Measurements from ENCODE around the gene CBX4. TPM values are rescaled to one million over a fixed set of nuclear protein-coding genes. Genes with fewer than 3 reads are reported as not detected.
A peak's percentile ranks its signal among the peaks of the same experiment; 100 is the strongest.

CBX4 gene
- total RNA-seq, 2 donors from 2014 or later = 103 to 110 TPM

DNA sequence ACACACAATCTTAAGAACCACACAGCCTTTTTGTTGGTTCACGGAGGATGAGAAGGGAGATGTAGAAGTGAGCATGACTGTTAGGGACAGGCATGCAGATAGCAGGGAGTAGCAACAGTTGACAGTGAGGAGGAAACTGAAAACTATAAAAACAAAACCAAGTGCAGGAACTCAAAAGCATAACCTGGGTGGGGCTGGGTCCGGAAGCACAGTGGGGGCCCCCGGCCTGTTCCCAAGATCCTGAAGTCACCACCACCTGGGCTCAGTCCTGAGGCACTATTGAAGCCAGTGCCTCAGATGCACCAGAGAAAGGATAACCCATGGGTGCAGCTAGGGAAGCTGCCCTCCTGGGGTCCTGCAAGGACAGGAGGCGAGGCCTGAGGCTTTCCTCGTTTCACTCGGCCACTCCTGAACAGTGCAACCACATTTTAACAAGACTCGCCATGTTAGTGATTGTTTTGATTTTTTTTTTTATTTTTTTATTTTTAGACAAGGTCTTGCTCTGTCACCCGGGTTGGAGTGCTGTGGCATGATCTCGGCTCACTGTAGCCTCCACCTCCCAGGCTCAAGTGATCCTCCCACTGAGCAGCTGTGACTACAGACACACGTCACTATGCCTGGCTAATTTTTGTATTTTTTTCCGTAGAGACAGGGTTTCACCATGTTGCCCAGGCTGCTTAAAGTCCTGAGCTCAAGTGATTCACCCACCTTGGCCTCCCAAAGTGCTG is 27.7 kb upstream of the CBX4 start:
- peaks cover 2% of the 10 kb centered on the region for H3K4me1 Mint-ChIP-seq
- no peaks in the 10 kb centered on the region for H3K9me3 ChIP-seq (ENCODE audit: control insufficient read depth, low read length, poor library complexity, severe bottlenecking)
- H3K27me3 Mint-ChIP-seq = peaks cover 33% of the 10 kb centered on the region
- ATAC-seq (peak; percentile 36), DNase-seq (no peak)
- H3K4me3 Mint-ChIP-seq = no peak overlapping the region
- peaks cover 7% of the 10 kb centered on the region for H3K36me3 Mint-ChIP-seq (ENCODE audit: low read depth)
- peak overlapping the region; percentile 49 for H3K27ac Mint-ChIP-seq

DNA sequence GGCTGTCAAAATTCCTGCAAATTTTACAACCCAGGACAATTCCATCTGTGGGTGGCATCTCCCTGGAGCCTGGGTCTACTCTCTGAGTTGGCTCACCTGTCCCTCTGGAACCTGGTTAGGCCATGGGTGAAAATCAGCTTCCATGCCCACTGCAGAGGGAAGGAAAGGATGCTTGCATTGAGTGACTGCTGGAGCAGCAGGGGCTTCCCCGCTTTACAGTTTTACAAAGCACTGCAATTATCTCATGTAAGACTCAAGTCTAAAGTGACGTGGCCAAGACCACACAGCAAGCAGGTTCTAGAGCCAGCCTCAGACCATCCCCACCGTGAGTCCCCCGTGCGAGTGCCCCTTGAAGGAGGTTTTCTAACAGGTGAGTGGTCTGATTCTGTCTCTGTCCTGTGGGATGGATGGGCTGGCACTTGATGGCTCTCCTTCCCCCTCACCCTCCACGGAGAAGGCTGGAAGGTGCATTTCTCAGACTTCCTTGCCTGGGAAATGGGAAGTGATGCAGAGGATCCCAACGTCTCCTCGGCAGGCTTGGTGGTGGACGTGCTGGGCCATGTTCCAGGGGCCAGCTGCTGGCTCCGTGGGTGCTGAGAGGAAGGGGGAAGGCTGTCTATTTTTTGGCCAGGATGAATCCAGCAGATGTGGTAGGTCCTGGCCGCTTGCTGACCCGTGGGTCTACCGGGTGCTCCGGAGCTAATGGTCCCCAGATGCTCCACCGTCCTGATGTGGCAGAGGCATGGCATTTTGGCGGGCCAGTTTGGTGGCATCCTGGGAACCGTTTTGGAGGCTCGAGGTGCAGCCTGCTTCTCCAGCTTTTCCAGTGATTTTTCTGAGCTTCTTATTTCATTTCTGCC is 26.3 kb upstream of the CBX4 start:
- Mint-ChIP-seq H3K4me1 (peaks cover 2% of the 10 kb centered on the region), H3K36me3 (ENCODE audit: low read depth) (peaks cover 9% of the 10 kb centered on the region), H3K27ac (no peak overlapping the region), H3K4me3 (no peak overlapping the region), H3K27me3 (peaks cover 46% of the 10 kb centered on the region)
- DNase-seq (no peak), ATAC-seq (no peak)
- H3K9me3 ChIP-seq (ENCODE audit: control insufficient read depth, low read length, poor library complexity, severe bottlenecking) = no peaks in the 10 kb centered on the region

DNA sequence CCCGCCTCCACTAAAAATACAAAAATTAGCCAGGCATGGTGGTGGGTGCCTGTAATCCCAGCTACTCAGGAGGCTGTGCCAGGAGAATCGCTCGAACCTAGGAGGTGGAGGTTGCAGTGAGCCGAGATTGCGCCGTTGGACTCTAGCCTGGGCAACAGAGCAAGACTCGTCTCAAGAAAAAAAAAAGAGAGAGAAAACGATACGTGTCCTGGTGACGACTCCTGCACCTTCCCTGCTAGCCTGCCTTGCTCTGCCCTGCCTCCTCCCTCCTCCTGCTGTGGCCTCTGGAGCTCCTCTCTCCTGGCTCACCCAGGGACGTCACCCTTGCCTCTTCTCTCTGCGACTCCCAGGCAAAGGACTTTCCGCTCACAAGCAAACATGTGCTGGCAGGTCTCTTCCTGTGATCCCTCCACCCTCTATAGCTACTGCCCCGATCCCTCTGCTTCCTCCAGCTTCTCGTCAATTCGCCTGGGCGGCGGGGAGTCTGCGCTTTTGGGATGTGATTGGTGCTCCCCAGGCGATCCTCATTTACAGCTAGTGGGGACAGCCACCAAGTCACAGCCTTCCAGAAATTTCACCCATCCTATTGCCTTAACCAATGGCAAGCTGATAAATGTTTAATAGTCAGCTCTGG is 25.5 kb upstream of the CBX4 start:
- Mint-ChIP-seq H3K27ac (no peak overlapping the region), H3K4me1 (peaks cover 2% of the 10 kb centered on the region), H3K4me3 (no peak overlapping the region), H3K36me3 (ENCODE audit: low read depth) (peaks cover 9% of the 10 kb centered on the region), H3K27me3 (peaks cover 46% of the 10 kb centered on the region)
- ATAC-seq = no peak
- DNase-seq = no peak
- no peaks in the 10 kb centered on the region for H3K9me3 ChIP-seq (ENCODE audit: control insufficient read depth, low read length, poor library complexity, severe bottlenecking)

DNA sequence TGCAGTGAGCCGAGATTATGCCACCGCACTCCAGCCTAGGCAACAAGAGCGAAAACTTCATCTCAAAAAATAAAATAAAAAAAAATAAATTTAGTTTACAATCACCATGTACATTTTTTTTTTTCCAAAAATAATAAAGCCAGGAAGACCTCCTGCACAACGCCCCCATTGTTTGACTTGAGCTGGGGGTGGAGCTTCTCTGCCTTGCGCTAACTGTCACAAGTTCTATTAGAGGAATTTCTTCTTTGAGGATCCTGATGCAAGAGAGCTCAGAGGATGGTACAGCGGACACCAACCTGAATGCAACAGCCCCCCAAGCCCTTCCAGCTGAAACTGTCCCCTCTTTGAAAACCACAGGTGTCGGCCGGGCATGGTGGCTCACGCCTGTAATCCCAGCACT is 24.9 kb upstream of the CBX4 start:
- no peaks in the 10 kb centered on the region for H3K9me3 ChIP-seq (ENCODE audit: control insufficient read depth, low read length, poor library complexity, severe bottlenecking)
- peaks cover 46% of the 10 kb centered on the region for H3K27me3 Mint-ChIP-seq
- H3K4me1 Mint-ChIP-seq = peaks cover 2% of the 10 kb centered on the region
- H3K27ac Mint-ChIP-seq = no peak overlapping the region
- peaks cover 9% of the 10 kb centered on the region for H3K36me3 Mint-ChIP-seq (ENCODE audit: low read depth)
- no peak for ATAC-seq
- H3K4me3 Mint-ChIP-seq = no peak overlapping the region
- DNase-seq = no peak

DNA sequence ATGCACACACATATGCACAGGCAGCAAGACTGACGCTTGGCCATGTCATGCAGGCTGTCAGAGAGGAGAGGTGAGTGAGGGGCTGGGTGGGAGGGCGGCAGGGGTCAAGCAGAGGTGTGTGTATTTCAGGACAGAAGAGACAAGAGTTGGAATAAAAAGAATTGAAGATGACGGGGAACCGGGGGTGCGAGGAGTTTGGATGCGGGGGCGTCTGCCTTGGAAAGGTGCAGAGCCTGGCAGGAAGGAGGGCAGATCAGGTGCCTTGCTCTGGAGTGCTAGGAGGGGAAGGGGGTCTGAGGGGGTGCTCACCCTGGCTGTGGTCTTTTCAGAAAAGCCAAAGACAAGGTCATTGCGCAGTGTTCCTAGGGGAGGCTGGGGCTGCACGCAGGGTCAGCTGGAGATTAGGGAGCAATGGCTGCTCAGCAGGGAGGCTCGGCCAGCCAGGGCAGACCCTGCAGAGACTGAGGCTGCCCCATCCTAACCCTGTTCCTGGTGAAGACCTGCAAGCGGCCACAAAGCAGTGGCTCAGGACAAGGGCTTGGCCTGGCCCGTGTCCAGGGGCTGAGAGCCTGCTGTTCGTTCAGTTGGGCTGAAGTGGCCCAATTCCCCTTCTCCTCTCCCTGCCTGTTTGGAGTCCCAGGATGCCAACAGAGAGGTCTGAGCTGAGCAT is 23.7 kb upstream of the CBX4 start:
- H3K9me3 ChIP-seq (ENCODE audit: control insufficient read depth, low read length, poor library complexity, severe bottlenecking) = no peaks in the 10 kb centered on the region
- no peak overlapping the region for H3K4me3 Mint-ChIP-seq
- peaks cover 9% of the 10 kb centered on the region for H3K36me3 Mint-ChIP-seq (ENCODE audit: low read depth)
- no peak for ATAC-seq
- H3K27ac Mint-ChIP-seq = no peak overlapping the region
- DNase-seq = no peak
- peaks cover 2% of the 10 kb centered on the region for H3K4me1 Mint-ChIP-seq
- peaks cover 54% of the 10 kb centered on the region for H3K27me3 Mint-ChIP-seq

DNA sequence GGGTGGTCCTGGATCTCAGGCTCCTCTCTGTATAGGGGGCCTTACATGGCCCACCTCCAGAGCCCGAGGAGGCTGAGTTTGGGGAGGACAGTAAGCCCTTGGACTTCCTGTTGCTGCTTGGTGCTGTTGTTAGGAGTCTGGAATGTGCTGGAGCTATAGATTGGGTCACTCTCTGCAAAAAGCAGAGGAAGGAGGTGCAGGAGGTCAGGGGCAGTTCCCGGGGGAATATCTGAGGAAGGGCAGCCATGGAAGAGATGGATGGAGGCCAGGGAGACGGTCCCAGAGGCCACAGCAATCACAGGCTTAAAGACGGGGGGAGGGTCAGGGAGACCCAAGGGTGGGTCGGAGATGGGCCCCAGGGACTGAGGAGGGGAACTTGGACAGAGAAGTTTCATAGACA is 23.0 kb upstream of the CBX4 start:
- Mint-ChIP-seq H3K27ac (no peak overlapping the region), H3K4me3 (no peak overlapping the region), H3K36me3 (ENCODE audit: low read depth) (peaks cover 9% of the 10 kb centered on the region), H3K4me1 (peaks cover 2% of the 10 kb centered on the region), H3K27me3 (peaks cover 61% of the 10 kb centered on the region)
- no peaks in the 10 kb centered on the region for H3K9me3 ChIP-seq (ENCODE audit: control insufficient read depth, low read length, poor library complexity, severe bottlenecking)
- DNase-seq = no peak
- no peak for ATAC-seq

DNA sequence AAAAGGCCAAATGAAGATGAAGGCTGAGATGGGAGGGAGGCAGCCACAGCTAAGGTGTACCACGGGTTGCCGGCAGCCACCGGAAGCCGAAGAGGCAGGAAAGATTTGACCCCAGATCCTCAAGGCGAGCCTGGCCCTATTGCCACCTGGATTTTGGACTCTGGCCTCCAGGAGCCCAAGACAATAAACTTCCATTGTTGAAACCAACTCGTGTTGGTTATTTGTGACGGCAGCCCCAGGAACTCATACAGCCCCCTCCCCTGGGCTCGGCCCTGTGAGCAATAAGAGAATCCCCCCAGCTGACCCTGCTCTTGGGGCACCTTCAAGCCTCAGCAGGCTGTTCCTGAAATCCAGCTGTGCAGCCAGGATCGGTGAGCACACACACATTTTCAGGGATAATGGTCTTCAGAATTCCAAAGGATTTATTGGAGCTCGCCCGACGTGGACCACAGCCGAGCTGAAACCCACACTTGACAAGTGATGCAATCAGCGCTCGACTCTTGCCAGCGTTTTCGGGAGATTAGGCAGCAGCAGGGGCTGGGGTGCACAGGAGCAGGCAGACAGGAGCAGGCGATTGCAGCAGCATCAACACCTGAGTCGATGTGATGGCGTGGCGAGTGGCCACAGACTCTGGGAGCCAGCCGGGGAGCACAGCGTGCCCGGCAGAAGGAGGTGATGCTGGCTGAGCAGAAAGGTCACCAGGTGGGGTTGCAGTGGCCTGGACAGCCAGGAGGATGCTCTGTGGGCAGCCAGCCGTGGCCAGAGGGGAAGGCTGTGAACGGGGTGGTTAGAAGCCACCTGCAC is 22.4 kb upstream of the CBX4 start:
- H3K4me1 Mint-ChIP-seq = peaks cover 2% of the 10 kb centered on the region
- peaks cover 11% of the 10 kb centered on the region for H3K36me3 Mint-ChIP-seq (ENCODE audit: low read depth)
- ATAC-seq (no peak), DNase-seq (no peak)
- H3K27me3 Mint-ChIP-seq = peaks cover 62% of the 10 kb centered on the region
- no peak overlapping the region for H3K27ac Mint-ChIP-seq
- no peaks in the 10 kb centered on the region for H3K9me3 ChIP-seq (ENCODE audit: control insufficient read depth, low read length, poor library complexity, severe bottlenecking)
- H3K4me3 Mint-ChIP-seq = no peak overlapping the region

DNA sequence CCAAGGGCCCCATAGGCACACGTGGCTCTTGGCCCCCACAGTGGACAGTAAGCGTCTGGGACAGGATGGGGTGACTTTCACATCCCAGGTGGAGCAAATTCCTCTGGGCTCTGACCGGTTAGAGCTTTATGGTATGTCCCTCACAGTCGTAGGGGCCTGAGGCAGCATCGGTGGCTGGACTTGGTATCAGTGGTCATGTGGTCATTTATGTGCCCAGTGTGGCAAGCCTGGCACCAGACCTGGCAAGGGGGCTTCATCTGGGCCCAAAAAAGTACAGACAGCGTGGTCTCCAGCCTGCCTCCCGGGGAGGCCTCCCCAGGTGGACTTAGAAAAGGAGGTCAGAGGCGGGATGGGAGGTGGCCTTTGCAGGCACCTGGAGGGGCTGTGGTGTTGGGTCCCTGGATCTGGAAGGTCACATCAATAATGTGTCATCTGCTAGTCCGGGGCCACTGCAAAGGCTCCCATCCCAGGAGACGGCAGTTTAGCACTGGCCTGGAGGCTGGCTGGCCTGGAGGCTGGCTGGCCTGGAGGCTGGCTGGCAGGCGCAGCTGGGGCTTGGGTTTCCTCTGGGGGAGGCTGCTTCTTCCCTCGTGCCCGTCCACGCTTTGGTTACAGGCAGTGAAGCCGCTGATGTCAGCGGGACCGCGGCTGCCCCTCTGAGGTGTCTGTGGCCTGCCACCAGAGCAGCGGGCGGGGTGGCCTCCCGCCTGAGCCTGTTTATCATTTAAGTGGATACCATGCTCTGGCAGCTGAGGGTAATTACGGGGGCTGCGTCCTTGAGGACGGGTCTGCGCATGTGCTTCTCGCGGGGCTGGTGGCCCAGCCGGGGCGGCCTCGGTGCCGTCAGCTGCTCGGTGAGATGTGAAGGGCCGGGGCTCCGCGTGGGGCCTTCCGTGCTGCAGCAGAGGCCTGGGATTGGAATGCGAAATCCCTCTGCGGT is 20.7 kb upstream of the CBX4 start:
- ATAC-seq (no peak), DNase-seq (no peak)
- Mint-ChIP-seq H3K4me1 (peaks cover 2% of the 10 kb centered on the region), H3K4me3 (no peak overlapping the region), H3K27ac (no peak overlapping the region), H3K27me3 (peaks cover 67% of the 10 kb centered on the region), H3K36me3 (ENCODE audit: low read depth) (peaks cover 11% of the 10 kb centered on the region)
- no peaks in the 10 kb centered on the region for H3K9me3 ChIP-seq (ENCODE audit: control insufficient read depth, low read length, poor library complexity, severe bottlenecking)

DNA sequence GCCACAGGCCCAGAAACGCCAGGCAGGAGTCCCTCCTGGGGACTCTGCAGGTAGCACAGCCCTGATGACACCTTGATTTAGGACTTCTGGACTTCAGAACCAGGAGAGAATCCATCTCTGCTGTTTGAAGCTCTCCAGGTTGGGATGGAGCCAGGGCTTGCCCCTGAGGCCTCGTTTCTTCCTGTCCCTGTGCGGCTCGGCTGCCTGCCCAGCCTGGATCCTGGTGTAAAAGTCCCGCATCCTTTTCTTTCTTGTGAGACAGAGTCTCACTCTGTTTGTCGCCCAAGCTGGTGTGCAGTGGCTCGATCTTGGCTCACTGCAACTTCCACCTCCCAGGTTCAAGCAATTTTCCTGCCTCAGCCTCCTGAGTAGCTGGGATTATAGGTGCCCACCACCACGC is 17.9 kb upstream of the CBX4 start:
- peaks cover 53% of the 10 kb centered on the region for H3K27me3 Mint-ChIP-seq
- no peaks in the 10 kb centered on the region for H3K4me1 Mint-ChIP-seq
- H3K36me3 Mint-ChIP-seq (ENCODE audit: low read depth) = peaks cover 4% of the 10 kb centered on the region
- DNase-seq (no peak), ATAC-seq (no peak)
- H3K9me3 ChIP-seq (ENCODE audit: control insufficient read depth, low read length, poor library complexity, severe bottlenecking) = no peaks in the 10 kb centered on the region
- no peak overlapping the region for H3K27ac Mint-ChIP-seq
- no peak overlapping the region for H3K4me3 Mint-ChIP-seq

DNA sequence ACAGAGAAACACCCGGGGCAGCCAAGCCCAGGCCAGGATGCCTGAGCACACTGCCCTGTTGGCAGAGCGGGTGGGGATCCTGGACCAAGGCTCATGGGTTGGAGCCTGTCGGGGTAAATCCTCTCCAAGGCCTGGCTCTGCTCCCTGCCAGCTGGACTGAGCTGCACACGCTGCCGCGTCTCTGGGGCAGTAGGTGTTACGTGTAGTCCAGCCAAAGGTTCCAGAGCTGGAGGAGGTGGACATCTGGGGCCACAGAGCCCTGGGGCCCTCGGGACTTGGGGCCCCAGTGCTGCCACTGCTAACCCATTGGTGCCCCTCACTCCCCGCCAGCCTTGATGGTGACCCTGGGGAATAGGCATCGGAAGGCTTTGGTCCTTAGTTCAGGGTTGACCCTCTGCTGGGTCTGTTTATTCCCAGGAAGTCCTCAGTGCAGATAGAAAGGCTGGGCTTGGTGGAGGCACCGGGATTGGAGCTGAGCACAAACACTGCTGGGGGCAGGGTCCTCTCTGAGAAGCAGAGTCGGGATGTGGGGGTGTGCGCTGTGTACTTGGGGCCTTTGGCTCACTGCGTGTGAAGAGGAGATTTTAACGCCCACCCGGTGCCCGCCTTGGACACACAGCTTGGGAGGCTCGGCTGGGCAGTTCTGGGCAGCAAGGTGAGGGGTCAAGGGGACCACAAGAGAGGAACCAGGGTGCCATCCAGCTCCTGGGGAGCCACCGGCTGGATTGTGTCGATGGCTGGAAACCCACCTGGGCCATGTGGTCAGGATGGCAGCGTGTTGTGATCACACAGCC is 16.3 kb upstream of the CBX4 start:
- H3K27ac Mint-ChIP-seq = no peak overlapping the region
- peaks cover 45% of the 10 kb centered on the region for H3K27me3 Mint-ChIP-seq
- peaks cover 2% of the 10 kb centered on the region for H3K36me3 Mint-ChIP-seq (ENCODE audit: low read depth)
- no peak for DNase-seq
- H3K4me3 Mint-ChIP-seq = no peak overlapping the region
- H3K9me3 ChIP-seq (ENCODE audit: control insufficient read depth, low read length, poor library complexity, severe bottlenecking) = no peaks in the 10 kb centered on the region
- ATAC-seq = no peak
- no peaks in the 10 kb centered on the region for H3K4me1 Mint-ChIP-seq
